ENCODE measurements around the gene STIMATE. TPM values are rescaled to one million over a fixed set of nuclear protein-coding genes. Genes with fewer than 3 reads are reported as not detected.

STIMATE gene
- total RNA-seq, 2 donors from 2014 or later = 7.9 to 14.1 TPM

GRCh38 chr3:52896613-52897012, 735 bp downstream of the STIMATE start:
- intact Hi-C loops (cut with DNase I) = no loop called here
- no peak for ATAC-seq

GRCh38 chr3:52896151-52896550, 1.2 kb downstream of the STIMATE start:
- intact Hi-C loops (cut with DNase I) = no loop called here
- ATAC-seq (no peak), DNase-seq (no peak)

More at GRCh38 chr3:52896613-52897012, 735 bp downstream of the STIMATE start:
- no peak for DNase-seq

GRCh38 chr3:52895418-52895817, 1.9 kb downstream of the STIMATE start:
- DNase-seq (no peak), ATAC-seq (no peak)
- intact Hi-C loops (cut with DNase I) = no loop called here

GRCh38 chr3:52894756-52895155, 2.6 kb downstream of the STIMATE start:
- no peak for DNase-seq
- ATAC-seq = no peak
- intact Hi-C loops (cut with DNase I) = loop anchor here in 1 of 2 donors (5.0 kb wide), 1 partner anchor 47 kb away; no protein-coding TSS in a partner anchor

- intact Hi-C loops (cut with DNase I) = loop anchor here in 1 of 2 donors (5.0 kb wide), 1 partner anchor 46 kb away; no protein-coding TSS in a partner anchor
- DNase-seq = peak; percentile 29
- ATAC-seq = peak in 1 of 2 donors; percentile 31
Observed at GRCh38 chr3:52893723-52894122, 3.6 kb downstream of the STIMATE start.

GRCh38 chr3:52892625-52893311, 4.6 kb downstream of the STIMATE start:
- intact Hi-C loops (cut with DNase I) = loop anchor here in 1 of 2 donors (5.0 kb wide), 1 partner anchor 45 kb away; no protein-coding TSS in a partner anchor
- no peak for DNase-seq

GRCh38 chr3:52892290-52892624, 5.1 kb downstream of the STIMATE start:
- intact Hi-C loops (cut with DNase I) = loop anchor here in 1 of 2 donors (5.0 kb wide), 1 partner anchor 45 kb away; no protein-coding TSS in a partner anchor
- DNase-seq = no peak
- no peak for ATAC-seq

More at GRCh38 chr3:52892625-52893311, 4.6 kb downstream of the STIMATE start:
- no peak for ATAC-seq

- intact Hi-C loops (cut with DNase I) = loop anchor here in 1 of 2 donors (5.0 kb wide), 1 partner anchor 44 kb away; no protein-coding TSS in a partner anchor
- ATAC-seq = peak; percentile 35 to 39
- DNase-seq = no peak
Observed at GRCh38 chr3:52891615-52892081, 5.7 kb downstream of the STIMATE start.

GRCh38 chr3:52891164-52891563, 6.2 kb downstream of the STIMATE start:
- intact Hi-C loops (cut with DNase I) = loop anchor here in 1 of 2 donors (5.0 kb wide), 1 partner anchor 44 kb away; no protein-coding TSS in a partner anchor
- DNase-seq (no peak), ATAC-seq (peak in 1 of 2 donors; percentile 8)

- DNase-seq (no peak), ATAC-seq (no peak)
- intact Hi-C loops (cut with DNase I) = loop anchor here in 1 of 2 donors (5.0 kb wide), 1 partner anchor 43 kb away; no protein-coding TSS in a partner anchor
Observed at GRCh38 chr3:52890735-52891134, 6.6 kb downstream of the STIMATE start.

GRCh38 chr3:52889901-52890300, 7.4 kb downstream of the STIMATE start:
- ATAC-seq (no peak), DNase-seq (no peak)
- intact Hi-C loops (cut with DNase I) = loop anchor here in 1 of 2 donors (5.0 kb wide), 1 partner anchor 43 kb away; no protein-coding TSS in a partner anchor

- ATAC-seq = no peak
- intact Hi-C loops (cut with DNase I) = no loop called here
Observed at GRCh38 chr3:52887166-52887565, 10.2 kb downstream of the STIMATE start.

GRCh38 chr3:52886049-52886730, 11.2 kb downstream of the STIMATE start:
- no peak for ATAC-seq

More at GRCh38 chr3:52887166-52887565, 10.2 kb downstream of the STIMATE start:
- DNase-seq = no peak

GRCh38 chr3:52882377-52882776, 15.0 kb downstream of the STIMATE start:
- no peak for ATAC-seq
- intact Hi-C loops (cut with DNase I) = no loop called here
- DNase-seq = no peak

More at GRCh38 chr3:52886049-52886730, 11.2 kb downstream of the STIMATE start:
- intact Hi-C loops (cut with DNase I) = no loop called here
- no peak for DNase-seq

GRCh38 chr3:52881871-52882270, 15.5 kb downstream of the STIMATE start:
- intact Hi-C loops (cut with DNase I) = no loop called here
- no peak for ATAC-seq
- no peak for DNase-seq

- no peak for ATAC-seq
- intact Hi-C loops (cut with DNase I) = no loop called here
- no peak for DNase-seq
Observed at GRCh38 chr3:52880474-52880873, 16.9 kb downstream of the STIMATE start.

- ATAC-seq (no peak), DNase-seq (no peak)
- intact Hi-C loops (cut with DNase I) = no loop called here
Observed at GRCh38 chr3:52880047-52880446, 17.3 kb downstream of the STIMATE start.

- ATAC-seq (no peak), DNase-seq (no peak)
- intact Hi-C loops (cut with DNase I) = no loop called here
Observed at GRCh38 chr3:52879581-52879980, 17.8 kb downstream of the STIMATE start.

GRCh38 chr3:52879090-52879489, 18.3 kb downstream of the STIMATE start:
- peak in 1 of 2 donors; percentile 44 for ATAC-seq
- no peak for DNase-seq
- intact Hi-C loops (cut with DNase I) = no loop called here

- no peak for DNase-seq
- intact Hi-C loops (cut with DNase I) = no loop called here
- no peak for ATAC-seq
Observed at GRCh38 chr3:52877085-52877484, 20.3 kb downstream of the STIMATE start.

Measured in left cardiac atrium (tissue), 4 donors.